Stimulated activated CD4-positive, alpha-beta T cell treated with anti-CD3 and anti-CD28 coated beads, Interleukin-4, amount 100 ng/mL, for 4 hours (primary cell): ENCODE data around the gene CDK14.

Source experiments
- DNase-seq, 2 experiments: peaks; one replicate each; pipeline ENCODE4 v3.0.0-alpha.2; 2020

Gene CDK14

DNA sequence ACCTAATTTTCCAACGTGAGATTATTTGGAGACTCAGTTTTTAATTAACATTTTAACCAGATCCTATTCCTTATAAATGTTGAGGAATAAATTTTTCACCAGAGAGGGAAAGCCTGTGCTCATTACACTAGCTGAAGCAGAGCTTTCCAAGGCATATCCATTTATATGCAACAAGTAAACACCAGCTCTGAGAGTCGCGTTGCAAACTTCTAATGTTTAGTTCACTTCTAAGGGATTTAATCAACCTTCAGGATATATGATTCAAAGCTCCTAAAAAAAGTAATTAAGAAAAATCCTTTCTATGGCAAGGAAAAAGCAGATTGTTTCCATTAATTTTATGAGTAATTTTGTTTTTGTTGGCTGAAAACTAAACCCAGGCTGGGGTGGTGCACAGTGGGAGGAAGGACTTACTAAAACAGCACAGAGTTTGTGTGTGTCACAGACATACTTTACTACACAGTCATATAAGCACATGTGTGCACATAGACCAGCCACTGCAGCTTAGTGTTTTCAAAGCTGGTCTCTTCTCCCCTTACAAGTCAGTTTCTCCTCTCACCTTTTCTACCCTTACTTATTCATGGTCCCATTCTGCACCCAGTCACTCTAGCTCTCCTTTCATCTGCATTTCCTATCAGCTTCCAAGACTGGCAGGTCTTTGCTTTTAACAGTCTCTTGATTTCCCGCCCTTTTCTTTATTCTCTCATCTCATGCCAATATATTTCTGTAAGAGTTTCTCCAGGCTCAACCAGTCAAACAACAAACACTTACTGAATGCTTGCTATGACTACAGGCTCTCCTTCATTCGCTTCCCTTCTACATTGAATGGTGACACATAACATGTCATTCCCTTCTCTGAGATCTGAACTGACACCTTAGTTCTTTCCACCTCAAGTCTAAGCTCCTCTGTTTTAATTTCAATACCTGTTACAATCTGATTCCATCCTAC, 587.0 kb downstream of the CDK14 start:
- no peak for DNase-seq

DNA sequence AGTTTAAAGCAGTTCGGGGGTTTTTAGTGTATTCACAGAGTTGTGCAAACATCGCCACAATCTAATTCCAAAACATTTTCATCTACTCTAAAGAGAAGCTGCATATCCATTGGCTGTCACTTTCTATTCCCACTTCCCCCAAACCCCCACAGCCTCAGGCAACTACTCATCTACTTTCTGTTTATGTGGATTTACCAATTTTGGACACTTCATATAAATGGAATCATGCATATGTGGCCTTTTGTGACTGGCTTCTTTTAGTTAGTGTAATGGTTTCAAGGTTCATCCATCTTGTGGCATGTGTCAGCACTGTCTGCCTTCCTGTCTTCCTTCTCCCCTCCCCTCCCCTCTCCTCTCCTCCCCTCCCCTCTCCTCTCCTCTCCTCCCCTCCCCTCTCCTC, 589.6 kb downstream of the CDK14 start:
- DNase-seq, result no peak

DNA sequence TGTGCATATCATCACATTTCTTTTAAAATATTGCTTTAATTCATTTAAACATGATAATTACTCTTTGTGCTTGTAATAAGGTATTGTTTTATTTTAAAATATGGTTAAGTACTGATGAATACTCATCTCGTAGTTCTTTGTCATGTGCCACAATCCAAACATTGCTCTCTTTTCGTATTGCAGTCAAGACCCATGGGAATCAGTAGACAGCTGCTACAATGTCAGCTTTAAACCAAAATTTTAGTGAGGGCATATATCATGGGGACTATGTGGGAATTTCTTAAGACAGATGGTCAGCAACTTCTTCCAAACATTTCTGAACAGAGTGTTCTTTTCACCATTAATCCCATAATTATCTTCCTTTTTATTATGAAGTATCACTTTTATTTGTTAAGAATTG, 590.9 kb downstream of the CDK14 start:
- no peak for DNase-seq

GRCh38 chr7:91191771-91192170, 595.6 kb downstream of the CDK14 start:
- DNase-seq, result no peak

GRCh38 chr7:91193141-91193540, 597.0 kb downstream of the CDK14 start:
- DNase-seq, result no peak

- DNase-seq, result no peak
Measured at GRCh38 chr7:91194841-91195240, 598.7 kb downstream of the CDK14 start.

- no peak for DNase-seq
Measured at GRCh38 chr7:91196058-91196457, 599.9 kb downstream of the CDK14 start.

- DNase-seq, result no peak
Measured at GRCh38 chr7:91198371-91198770, 602.2 kb downstream of the CDK14 start.

- DNase-seq, result no peak
Measured at GRCh38 chr7:91199601-91200000, 603.5 kb downstream of the CDK14 start.

DNA sequence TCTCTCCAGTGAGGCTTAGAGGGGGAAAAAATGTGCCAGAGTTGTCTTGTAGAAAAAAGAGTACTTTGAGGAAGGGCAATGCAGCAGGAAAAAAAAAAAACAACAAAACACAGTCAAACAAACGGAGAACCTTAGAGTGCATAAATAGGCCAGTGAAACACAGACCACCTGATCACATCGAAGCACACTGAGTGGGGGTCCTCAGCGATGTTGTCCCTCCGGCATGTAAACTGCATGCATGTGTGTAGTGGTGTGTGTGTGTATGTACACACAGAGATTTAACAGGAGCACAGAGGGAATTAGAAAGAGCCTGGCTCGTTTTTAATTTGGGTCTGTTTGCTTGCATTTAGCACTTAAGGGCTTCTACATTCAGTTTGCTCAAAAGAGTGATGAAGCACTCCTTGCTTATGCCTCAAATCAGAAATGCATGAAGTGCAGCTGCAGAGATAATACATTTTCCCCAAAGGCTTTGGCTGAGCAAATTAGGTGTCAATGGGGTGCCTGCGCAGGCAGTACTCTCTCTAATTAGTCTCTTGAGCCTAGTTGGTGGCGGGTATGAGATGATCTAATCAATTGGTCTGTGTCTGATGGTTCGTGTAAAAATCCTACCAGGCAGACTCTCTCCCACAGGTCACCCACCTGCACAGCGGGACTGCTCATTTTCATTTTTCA, 605.5 kb downstream of the CDK14 start:
- DNase-seq, result no peak

DNA sequence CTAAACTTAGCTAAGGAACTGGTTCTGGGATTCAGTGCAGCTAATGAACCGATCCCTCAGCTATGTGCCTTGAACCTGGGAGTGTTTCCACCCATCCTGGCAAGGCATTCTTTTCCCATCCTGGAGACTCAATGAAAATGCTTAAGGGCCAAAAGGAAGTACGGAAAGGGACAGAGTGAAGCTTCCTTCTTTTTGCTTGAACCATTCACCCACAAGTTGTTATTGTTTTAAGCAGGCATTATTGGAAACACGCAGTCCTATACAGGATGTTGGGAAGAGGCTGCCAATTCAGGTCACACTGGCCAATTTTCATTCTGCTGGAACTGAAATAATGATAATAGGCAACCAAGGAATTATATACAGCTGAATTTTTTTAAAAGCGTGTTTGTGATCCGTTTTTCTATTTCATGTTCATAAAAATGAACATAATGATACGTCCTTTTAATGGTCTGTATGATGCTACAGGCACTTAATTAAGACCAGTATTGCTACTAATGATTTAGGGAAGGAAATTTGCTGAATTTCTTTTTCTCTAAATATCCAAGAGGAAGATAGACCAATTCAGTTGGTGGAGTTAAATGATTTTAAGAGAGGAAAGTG, 610.3 kb downstream of the CDK14 start:
- DNase-seq, result no peak

DNA sequence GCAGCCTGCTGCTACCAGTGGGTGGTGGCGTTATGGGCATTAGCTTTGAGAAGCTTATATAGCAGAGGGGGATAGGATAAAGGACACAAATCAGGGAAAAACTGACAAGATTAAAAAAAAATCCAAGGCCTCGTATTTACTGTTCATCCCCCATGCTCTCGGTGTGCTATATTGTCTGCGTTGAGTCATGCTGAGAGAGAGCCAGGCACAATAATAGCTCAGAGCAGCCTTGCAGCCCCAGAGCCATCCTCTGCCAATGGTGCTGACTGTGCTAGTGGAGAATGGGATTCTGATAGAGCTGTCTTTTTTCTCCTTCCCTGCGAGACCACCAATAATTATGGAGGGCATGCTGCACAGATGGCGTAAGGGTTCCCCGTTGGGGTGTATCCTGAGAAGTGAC, 616.5 kb downstream of the CDK14 start:
- DNase-seq, result no peak

GRCh38 chr7:91226411-91226810, 630.3 kb downstream of the CDK14 start:
- DNase-seq, result no peak

GRCh38 chr7:91228327-91228726, 632.2 kb downstream of the CDK14 start:
- DNase-seq, result no peak

DNA sequence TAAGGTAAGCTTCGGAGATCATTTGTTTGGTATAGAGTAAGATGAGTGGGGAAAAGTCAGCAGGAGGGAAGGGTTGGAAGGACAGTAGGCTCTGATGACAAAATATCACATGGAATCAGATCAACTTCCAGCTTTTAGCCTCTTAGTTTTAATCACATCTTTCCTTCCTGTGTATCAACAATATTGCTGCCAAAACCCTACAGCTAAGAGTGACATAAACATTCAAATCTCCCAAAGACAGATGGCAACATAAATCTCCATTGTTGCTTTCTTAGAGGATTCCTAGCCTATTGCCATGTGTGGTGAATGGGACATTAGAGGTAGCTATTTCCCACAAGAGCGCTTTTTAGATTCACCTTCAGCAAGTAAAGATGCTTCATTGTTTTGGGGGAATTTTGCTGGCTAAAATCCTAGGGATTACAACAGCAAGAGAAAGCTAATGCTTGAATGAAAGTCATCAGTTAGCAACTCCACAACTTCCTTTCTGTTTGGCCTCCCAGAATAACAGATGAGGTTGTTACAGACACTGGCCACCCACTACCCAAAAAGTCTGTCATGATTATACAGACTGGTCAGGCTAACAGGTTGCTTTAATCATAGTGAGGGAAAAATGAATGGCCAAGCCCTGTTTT, 632.9 kb downstream of the CDK14 start:
- DNase-seq, result no peak

DNA sequence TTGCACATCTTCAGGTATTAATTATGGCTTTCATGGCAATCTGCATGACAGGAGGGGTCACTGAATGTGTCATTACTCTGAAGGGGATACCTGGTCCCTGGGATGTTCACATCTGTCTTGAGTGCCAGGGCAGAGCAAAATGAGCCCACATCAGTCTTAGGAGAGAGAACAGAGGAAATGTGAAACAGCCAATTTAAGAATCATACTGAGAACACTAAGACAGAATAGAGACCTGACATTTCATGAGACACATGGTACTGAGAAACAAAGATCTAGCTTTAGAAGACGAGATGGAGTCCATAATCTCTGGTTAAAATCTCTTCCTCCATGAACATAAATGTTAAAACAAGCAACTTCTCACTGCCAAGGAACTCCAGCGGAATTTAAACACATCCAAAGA, 634.0 kb downstream of the CDK14 start:
- DNase-seq, result no peak

GRCh38 chr7:91230503-91230902, 634.4 kb downstream of the CDK14 start:
- DNase-seq, result no peak

DNA sequence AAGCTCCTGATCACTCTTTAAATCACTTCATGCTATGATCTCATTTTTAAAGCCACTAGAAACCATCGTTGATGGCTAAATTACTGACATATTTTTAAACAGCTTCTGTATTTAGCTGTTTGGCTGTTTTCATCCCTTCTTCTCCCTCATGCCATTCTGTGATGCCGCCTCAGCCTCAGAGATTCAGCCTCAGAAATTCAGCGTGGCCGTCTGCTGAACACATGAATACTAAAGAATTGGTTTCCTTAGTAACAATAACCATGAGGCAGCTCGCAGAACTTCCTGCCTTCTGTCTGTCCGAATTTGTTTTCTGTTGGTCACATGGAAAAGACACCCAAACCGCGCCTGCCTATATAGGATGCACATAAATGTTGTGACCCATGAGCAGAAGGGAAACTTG, 637.1 kb downstream of the CDK14 start:
- no peak for DNase-seq

DNA sequence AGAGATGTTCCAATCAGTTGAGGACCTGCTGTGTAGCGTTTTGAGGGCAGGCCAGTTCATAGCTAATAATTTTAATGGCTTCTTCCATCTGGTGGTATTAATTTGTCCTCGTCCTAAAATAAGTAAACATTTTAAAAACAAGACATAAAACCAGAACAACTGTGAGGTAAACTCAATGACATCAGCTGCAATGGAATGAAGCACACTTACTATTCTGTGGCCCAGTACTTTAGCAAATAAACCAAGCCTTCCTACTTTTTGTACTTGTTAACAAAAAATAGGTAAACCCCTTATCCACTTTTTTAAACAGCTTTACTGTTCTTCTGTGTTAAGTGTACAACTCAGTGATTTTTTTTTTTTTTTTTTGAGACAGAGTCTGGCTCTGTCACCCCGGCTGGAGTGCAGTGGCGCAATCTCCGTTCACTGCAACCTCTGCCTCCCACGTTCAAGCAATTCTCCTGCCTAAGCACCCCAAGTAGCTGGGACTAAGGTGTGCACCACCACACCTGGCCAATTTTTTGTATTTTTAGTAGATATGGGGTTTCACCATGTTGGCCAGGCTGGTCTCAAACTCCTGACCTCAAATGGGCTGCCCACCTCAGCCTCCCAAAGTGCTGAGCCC, 639.2 kb downstream of the CDK14 start:
- no peak for DNase-seq

DNA sequence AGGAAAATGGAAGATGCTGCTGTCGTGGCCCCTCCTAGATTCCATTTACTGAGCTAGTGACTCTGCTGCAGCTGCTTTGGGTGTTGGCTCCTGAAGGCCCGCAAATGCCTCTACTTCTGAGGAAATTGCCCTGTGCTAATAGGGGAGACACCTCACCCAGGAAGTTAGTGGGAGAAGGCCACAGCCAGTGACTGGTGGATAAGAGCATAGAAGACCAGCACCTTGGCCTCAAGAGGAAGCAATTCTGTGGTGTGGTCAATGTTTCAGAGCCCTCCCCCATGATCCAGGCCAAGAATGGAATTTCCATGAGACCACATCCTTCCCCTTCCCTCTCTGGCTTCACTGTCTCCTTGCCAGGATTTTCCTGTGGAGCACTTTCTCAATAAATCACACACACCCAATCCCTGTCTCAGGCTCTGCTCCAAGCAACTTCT, 643.1 kb downstream of the CDK14 start:
- no peak for DNase-seq

GRCh38 chr7:91239772-91240171, 643.7 kb downstream of the CDK14 start:
- DNase-seq, result no peak

DNA sequence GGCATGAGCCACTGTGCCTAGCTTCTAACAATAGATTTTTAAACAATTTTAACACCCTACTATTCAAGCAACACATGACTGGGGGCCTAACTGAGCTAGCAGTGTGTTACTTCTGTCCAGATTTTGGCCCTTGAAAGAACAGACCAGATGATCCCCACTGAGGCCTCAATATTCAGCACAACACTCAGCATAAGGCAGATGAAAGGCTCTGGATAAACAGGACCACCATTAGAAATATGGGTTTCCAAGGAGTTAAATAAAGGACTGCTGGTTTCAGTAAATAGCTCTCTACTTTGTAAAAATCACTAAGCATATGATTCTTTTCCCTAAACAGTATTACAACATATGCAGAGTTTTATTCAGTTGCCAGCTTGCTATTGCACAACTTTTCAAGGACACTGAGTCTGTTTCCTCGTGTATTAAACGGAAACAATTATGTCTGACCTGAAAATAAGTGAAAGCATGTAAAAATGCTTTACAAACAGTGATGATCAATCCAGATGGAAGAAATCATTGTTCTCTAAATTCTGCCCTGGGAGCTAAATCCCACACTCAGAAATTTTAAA, 644.3 kb downstream of the CDK14 start:
- no peak for DNase-seq
